T-helper 17 cell (primary cell): Measurements from ENCODE around the gene LCP2. TPM values are rescaled to one million over a fixed set of nuclear protein-coding genes. Genes with fewer than 3 reads are reported as not detected.

Experiments used
- ATAC-seq: fragments of 150-1000 bp; cut with Tn5 transposase; 2 replicates; pipeline ENCODE4 v1.10.0; 2021; ENCODE audit warnings: mild to moderate bottlenecking, moderate library complexity
- DNase-seq, 3 donors: peaks; one replicate each; pipeline versions ENCODE4 v3.0.0 to v3.0.0-alpha.2; 2020 to 2021
- H3K9me3 ChIP-seq: one replicate; pipeline ENCODE4 v1.7.0; 2013; ENCODE audit warnings: low read length, mild to moderate bottlenecking; ENCODE audit not compliant: control insufficient read depth, poor library complexity, severe bottlenecking
- H3K27ac Mint-ChIP-seq: one replicate; pipeline ENCODE4 v1.8.0; 2022; ENCODE audit warnings: mild to moderate bottlenecking, moderate library complexity, mixed read lengths
- H3K27me3 Mint-ChIP-seq: one replicate; pipeline ENCODE4 v1.8.0; 2022; ENCODE audit warnings: mixed read lengths
- H3K36me3 Mint-ChIP-seq: one replicate; pipeline ENCODE4 v1.8.0; 2022; ENCODE audit warnings: low read depth, mixed read lengths
- H3K4me1 Mint-ChIP-seq: one replicate; pipeline ENCODE4 v1.8.0; 2022; ENCODE audit warnings: mild to moderate bottlenecking, mixed read lengths
- H3K4me3 Mint-ChIP-seq: one replicate; pipeline ENCODE4 v1.8.0; 2022; ENCODE audit warnings: mild to moderate bottlenecking, moderate library complexity, mixed read lengths
- total RNA-seq, 4 donors: library from RNA in 2 of 4; stranded (reverse) in 2 of 4; gene quantifications; one replicate each; pipeline ENCODE4 v1.2.3 and lab custom pipeline; 2022 to 2026

Gene LCP2
- total RNA-seq (100 to 1,000 TPM; 304 to 333 TPM), total RNA-seq (lab: John Stamatoyannopoulos, UW) (150 to 245 reads per million in 2 donors)

GRCh38 chr5:170297589-170298462, at the start of gene LCP2:
Gene LCP2, minus strand, starts transcription at chr5:170297777. Its CDS starts 166 bp downstream, at chr5:170297611.
- no peaks in the 10 kb centered on the region for H3K27me3 Mint-ChIP-seq
- peak; percentile 80 for ATAC-seq
- peaks cover 66% of the 10 kb centered on the region for H3K4me1 Mint-ChIP-seq
- H3K9me3 ChIP-seq, result no peaks in the 10 kb centered on the region
- H3K27ac Mint-ChIP-seq, result peak within 1 kb of the TSS; percentile 100
- H3K4me3 Mint-ChIP-seq, result peak within 1 kb of the TSS; percentile 99
- H3K36me3 Mint-ChIP-seq, result peaks cover 22% of the 10 kb centered on the region
- DNase-seq, result peak in 1 of 3 donors; percentile 48

GRCh38 chr5:170347022-170347567, 49.5 kb upstream of the LCP2 start:
- Mint-ChIP-seq H3K27ac (no peak overlapping the region), H3K4me1 (peaks cover 9% of the 10 kb centered on the region), H3K36me3 (peaks cover 6% of the 10 kb centered on the region), H3K27me3 (peaks cover 60% of the 10 kb centered on the region), H3K4me3 (no peak overlapping the region)
- no peaks in the 10 kb centered on the region for H3K9me3 ChIP-seq
- DNase-seq (no peak), ATAC-seq (no peak)

DNA sequence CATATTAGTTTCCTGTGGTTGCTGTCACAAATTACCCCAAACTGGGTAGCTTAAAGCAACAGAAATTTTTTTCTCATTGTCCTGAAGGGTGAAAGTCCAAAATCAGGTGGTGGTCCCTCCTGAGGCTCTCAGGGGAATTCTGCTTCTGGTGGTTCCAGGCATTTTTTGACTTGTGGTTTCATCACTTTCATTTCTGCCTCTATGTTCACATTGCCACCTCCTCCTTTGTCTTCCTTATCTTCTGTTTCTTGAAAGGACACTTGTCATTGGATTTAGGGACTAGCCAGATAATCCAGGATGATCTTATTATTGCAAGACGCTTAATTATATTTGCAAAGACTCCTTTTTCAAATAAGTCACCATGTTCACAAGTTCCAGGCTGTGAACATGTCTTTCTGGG, 48.4 kb upstream of the LCP2 start:
- Mint-ChIP-seq H3K27ac (no peak overlapping the region), H3K4me3 (no peak overlapping the region), H3K4me1 (peaks cover 6% of the 10 kb centered on the region), H3K36me3 (peaks cover 3% of the 10 kb centered on the region), H3K27me3 (peaks cover 49% of the 10 kb centered on the region)
- ATAC-seq (no peak), DNase-seq (no peak)
- H3K9me3 ChIP-seq, result no peaks in the 10 kb centered on the region

DNA sequence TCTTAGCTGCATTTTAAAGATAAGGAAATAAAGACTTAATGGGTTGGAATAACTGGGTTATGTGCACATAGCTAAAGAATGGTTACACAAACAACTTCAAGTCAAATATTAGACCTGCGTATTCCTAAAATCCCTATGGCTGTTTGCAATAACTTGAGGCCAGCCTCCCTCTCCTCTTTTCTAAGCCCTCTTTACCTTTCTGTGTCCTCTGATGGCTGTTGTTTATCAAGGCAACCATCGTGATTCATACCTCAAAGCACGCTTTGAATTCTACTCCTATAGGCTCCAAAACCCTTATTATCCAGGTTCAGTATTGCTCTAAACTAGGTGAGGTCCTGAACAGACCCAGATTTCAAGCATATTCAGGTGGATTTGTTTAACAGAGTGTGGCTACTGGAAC, 45.6 kb upstream of the LCP2 start:
- H3K27ac Mint-ChIP-seq, result no peak overlapping the region
- DNase-seq, result no peak
- no peak for ATAC-seq
- H3K4me1 Mint-ChIP-seq, result peaks cover 12% of the 10 kb centered on the region
- H3K4me3 Mint-ChIP-seq, result no peak overlapping the region
- H3K27me3 Mint-ChIP-seq, result peaks cover 23% of the 10 kb centered on the region
- no peaks in the 10 kb centered on the region for H3K9me3 ChIP-seq
- H3K36me3 Mint-ChIP-seq, result peaks cover 3% of the 10 kb centered on the region

DNA sequence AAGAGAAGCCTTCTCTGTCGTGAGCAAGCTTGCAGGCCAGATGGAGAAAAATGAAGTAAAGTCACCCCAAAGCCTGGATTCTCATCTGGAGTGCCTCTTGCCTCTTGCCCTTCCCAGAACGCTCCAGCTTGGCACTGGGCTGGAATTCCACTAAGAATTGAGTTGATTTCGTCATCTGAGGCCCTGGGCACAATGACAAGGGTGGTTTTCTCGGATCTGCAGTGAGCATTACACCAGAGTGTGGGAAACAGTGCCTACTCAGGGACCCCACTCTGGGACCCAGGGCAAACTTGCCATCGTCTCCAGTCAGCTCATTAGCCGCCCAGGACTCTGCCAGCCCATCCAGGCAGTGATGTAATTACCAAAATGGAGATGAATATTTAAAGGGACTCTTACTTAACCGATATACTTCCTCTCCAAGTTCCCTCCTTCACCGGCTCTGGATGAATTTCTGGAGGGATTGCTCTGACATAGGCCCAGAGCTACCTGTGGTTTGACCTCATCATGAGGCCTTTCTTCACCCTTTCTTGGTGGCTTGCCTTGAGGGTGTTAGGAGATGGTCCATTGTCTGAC, 44.7 kb upstream of the LCP2 start:
- H3K36me3 Mint-ChIP-seq, result no peaks in the 10 kb centered on the region
- DNase-seq (no peak), ATAC-seq (no peak)
- no peaks in the 10 kb centered on the region for H3K9me3 ChIP-seq
- H3K27me3 Mint-ChIP-seq, result peaks cover 14% of the 10 kb centered on the region
- H3K27ac Mint-ChIP-seq, result no peak overlapping the region
- H3K4me1 Mint-ChIP-seq, result peaks cover 12% of the 10 kb centered on the region
- H3K4me3 Mint-ChIP-seq, result no peak overlapping the region

DNA sequence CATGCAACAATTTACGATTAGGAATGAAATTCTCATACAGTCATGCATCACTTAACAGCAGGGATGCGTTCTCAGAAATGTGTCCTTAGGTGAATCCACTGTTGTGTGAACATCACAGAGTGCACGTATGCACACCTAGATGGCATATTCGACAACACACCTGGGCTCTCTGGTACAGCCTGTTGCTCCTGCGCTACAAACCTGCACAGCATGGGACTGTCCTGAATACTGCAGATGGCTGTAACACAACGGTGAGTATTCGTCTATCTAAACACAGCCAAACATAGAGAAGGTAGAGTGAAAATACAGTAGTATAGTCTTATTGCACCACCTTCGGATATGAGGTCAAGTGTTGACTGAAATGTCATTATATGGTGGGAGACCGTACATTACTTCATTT, 44.0 kb upstream of the LCP2 start:
- Mint-ChIP-seq H3K27ac (no peak overlapping the region), H3K36me3 (no peaks in the 10 kb centered on the region)

GRCh38 chr5:170339780-170340167, 42.2 kb upstream of the LCP2 start:
- H3K4me1 Mint-ChIP-seq, result peaks cover 32% of the 10 kb centered on the region
- ATAC-seq (no peak), DNase-seq (no peak)
- no peaks in the 10 kb centered on the region for H3K9me3 ChIP-seq
- H3K27me3 Mint-ChIP-seq, result peaks cover 7% of the 10 kb centered on the region
- H3K36me3 Mint-ChIP-seq, result peaks cover under 1% of the 10 kb centered on the region
- no peak overlapping the region for H3K4me3 Mint-ChIP-seq
- H3K27ac Mint-ChIP-seq, result no peak overlapping the region

More for the DNA sequence above, 44.0 kb upstream of the LCP2 start:
- ATAC-seq (no peak), DNase-seq (no peak)
- Mint-ChIP-seq H3K4me3 (no peak overlapping the region), H3K4me1 (peaks cover 16% of the 10 kb centered on the region), H3K27me3 (peaks cover 13% of the 10 kb centered on the region)
- no peaks in the 10 kb centered on the region for H3K9me3 ChIP-seq

DNA sequence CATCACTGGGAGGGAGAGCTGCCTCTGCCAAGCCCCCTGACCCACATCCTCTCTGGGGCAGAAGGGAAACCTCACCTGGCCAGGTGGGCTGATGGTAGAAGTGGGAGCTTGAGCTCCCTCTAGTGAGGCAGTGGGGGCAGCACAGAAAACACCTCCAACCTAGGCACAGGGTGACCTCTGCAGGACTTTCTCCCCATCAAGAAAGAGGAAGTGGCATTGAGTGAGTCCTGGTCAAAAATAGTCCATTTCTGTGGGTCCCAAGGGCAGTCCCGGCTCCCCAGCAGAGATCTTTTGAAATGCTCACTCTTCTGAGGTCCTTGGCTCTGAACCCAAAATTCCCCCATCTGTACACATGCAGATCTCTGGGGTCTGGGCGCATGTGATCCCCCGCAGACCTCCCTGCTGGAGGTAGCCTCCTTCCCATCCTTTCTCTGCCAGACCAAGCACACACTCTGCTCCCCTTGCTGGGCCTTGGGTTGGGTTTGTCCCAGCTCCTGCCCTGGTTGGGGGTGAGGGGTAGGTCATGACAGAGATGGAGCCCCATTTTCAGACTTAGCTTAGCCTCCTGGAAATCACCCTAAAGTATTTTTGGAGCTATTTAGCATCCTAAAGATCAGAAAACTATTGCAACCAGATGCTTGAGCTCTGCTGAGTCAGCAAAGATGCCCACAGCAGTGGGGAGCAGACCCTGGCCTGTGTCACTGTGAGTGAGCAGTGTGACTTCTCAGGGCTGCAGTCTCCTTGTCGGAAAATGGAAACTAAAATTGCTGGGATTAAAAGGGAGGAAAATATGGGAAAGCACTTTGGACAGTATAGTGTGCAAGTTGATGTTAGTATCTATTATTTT, 41.6 kb upstream of the LCP2 start:
- Mint-ChIP-seq H3K27me3 (peaks cover under 1% of the 10 kb centered on the region), H3K36me3 (peaks cover 2% of the 10 kb centered on the region), H3K4me1 (peaks cover 38% of the 10 kb centered on the region), H3K27ac (peak overlapping the region; percentile 65), H3K4me3 (no peak overlapping the region)
- DNase-seq, result peak; percentile 38 to 52 (median 46)
- H3K9me3 ChIP-seq, result no peaks in the 10 kb centered on the region
- peak; percentile 83 for ATAC-seq

GRCh38 chr5:170338291-170338690, 40.7 kb upstream of the LCP2 start:
- H3K36me3 Mint-ChIP-seq, result peaks cover 2% of the 10 kb centered on the region
- H3K4me3 Mint-ChIP-seq, result no peak overlapping the region
- peak; percentile 30 for ATAC-seq
- H3K9me3 ChIP-seq, result no peaks in the 10 kb centered on the region
- H3K27me3 Mint-ChIP-seq, result no peaks in the 10 kb centered on the region
- H3K4me1 Mint-ChIP-seq, result peaks cover 45% of the 10 kb centered on the region
- peak overlapping the region; percentile 65 for H3K27ac Mint-ChIP-seq
- DNase-seq, result no peak

GRCh38 chr5:170337045-170337733, 39.6 kb upstream of the LCP2 start:
- DNase-seq (no peak), ATAC-seq (no peak)
- no peak overlapping the region for H3K27ac Mint-ChIP-seq
- peaks cover 2% of the 10 kb centered on the region for H3K36me3 Mint-ChIP-seq
- peak overlapping the region; percentile 43 for H3K4me3 Mint-ChIP-seq
- no peaks in the 10 kb centered on the region for H3K27me3 Mint-ChIP-seq
- no peaks in the 10 kb centered on the region for H3K9me3 ChIP-seq
- peaks cover 55% of the 10 kb centered on the region for H3K4me1 Mint-ChIP-seq

DNA sequence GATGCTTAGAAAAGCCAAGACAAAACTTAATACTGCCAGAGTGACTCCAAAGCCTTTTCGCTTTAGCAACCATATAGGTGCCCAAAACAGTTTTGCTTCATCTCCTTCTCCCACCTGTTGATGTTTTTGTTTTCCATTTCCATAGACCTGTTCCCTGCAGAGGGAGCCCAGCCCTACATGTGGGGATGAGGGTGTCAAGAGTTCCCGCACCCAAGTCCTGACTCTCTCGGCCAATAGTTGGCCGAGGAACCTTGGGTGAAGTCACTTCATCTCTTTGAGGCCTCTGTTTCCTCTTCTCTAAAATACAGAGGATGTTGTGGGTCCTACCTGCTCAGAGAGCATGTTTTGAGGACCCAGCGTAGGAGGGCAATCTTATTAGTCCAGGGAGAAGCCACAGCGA, 38.5 kb upstream of the LCP2 start:
- Mint-ChIP-seq H3K27me3 (no peaks in the 10 kb centered on the region), H3K36me3 (peaks cover 2% of the 10 kb centered on the region), H3K4me3 (peak overlapping the region; percentile 56), H3K27ac (no peak overlapping the region), H3K4me1 (peaks cover 62% of the 10 kb centered on the region)
- DNase-seq, result no peak
- H3K9me3 ChIP-seq, result no peaks in the 10 kb centered on the region
- ATAC-seq, result no peak

DNA sequence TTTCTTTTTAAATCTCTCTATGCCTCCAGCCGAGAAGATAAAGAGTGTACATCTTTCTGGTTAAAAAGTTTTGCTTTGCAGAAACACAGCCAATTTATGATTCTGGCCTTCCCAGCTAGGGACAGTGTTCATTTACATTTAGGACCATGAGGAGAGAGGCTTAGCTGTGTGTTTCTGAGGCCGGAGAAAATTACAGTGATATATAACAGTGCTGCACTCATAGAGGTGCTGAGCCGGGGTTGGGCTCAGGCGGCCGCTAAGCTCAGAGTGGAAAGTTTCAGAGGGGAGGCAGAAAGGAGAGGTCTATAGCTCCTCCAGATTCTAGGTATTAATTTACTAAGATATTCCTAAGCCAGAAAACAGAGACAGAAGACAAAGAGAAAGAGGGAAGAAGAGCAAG, 37.0 kb upstream of the LCP2 start:
- Mint-ChIP-seq H3K27ac (no peak overlapping the region), H3K4me3 (peak overlapping the region; percentile 88), H3K27me3 (no peaks in the 10 kb centered on the region), H3K4me1 (peaks cover 67% of the 10 kb centered on the region), H3K36me3 (peaks cover 2% of the 10 kb centered on the region)
- H3K9me3 ChIP-seq, result no peaks in the 10 kb centered on the region
- no peak for ATAC-seq
- DNase-seq, result no peak
